SU-DHL-6 (cell line): ENCODE data around the gene SERINC3.
A peak's percentile ranks its signal among the peaks of the same experiment; 100 is the strongest.

Experiments used
- H2AFZ ChIP-seq: fragments of 200-600 bp; sonication (generic); 2 replicates; pipeline ENCODE4 v1.6.1; 2014; ENCODE audit warnings: low read depth, mild to moderate bottlenecking, moderate library complexity, mixed read lengths, antibody characterized with exemption, low read length; ENCODE audit not compliant: severe bottlenecking
- H3F3A ChIP-seq: fragments of 200-600 bp; shearing (Covaris generic); 2 replicates; pipeline ENCODE4 v1.6.0; 2016; ENCODE audit warnings: antibody characterized with exemption, mild to moderate bottlenecking; ENCODE audit not compliant: insufficient read depth
- H3K27ac ChIP-seq: fragments of 200-600 bp; sonication (generic); 2 replicates; pipeline ENCODE4 v1.5.1; 2016; ENCODE audit warnings: low read depth, mild to moderate bottlenecking, low read length, moderate library complexity, mixed read lengths
- H3K27me3 ChIP-seq: fragments of 200-600 bp; sonication (generic), shearing (Covaris generic); 2 replicates; pipeline ENCODE4 v1.6.0; 2014; ENCODE audit warnings: mild to moderate bottlenecking, low read length
- H3K36me3 ChIP-seq: fragments of 200-600 bp; sonication (generic); 2 replicates; pipeline ENCODE4 v1.6.1; 2014; ENCODE audit warnings: mild to moderate bottlenecking, low read length, mixed read lengths
- H3K4me2 ChIP-seq: fragments of 300-600, 200-600 bp; shearing (Covaris generic), sonication (generic); 2 replicates; pipeline ENCODE4 v1.6.0; 2014; ENCODE audit warnings: low read length, low read depth, mild to moderate bottlenecking; ENCODE audit not compliant: poor library complexity, severe bottlenecking
- H3K4me3 ChIP-seq: fragments of 200-600 bp; sonication (generic); 2 replicates; pipeline ENCODE4 v1.5.1; 2014; ENCODE audit warnings: antibody characterized with exemption, low read length, mild to moderate bottlenecking, mixed read lengths; ENCODE audit not compliant: insufficient read depth, poor library complexity, severe bottlenecking
- H3K79me2 ChIP-seq: fragments of 200-600 bp; sonication (generic); 2 replicates; pipeline ENCODE4 v1.6.1; 2014; ENCODE audit warnings: mild to moderate bottlenecking, low read length, moderate library complexity; ENCODE audit not compliant: insufficient read depth
- H3K9ac ChIP-seq: fragments of 200-600 bp; sonication (generic); 2 replicates; pipeline ENCODE4 v1.7.0; 2014; ENCODE audit warnings: mild to moderate bottlenecking, low read length
- H3K9me2 ChIP-seq: fragments of 200-600 bp; sonication (generic); replicated peaks from 2 replicates; pipeline ENCODE4 v1.6.1; 2014; ENCODE audit warnings: low read length; ENCODE audit not compliant: insufficient read depth
- H3K9me3 ChIP-seq: fragments of 200-600 bp; sonication (generic); 2 replicates; pipeline ENCODE4 v1.6.1; 2014; ENCODE audit warnings: low read length, mixed read lengths; ENCODE audit not compliant: insufficient read depth
- H4K20me1 ChIP-seq: fragments of 200-600 bp; sonication (generic); 2 replicates; pipeline ENCODE4 v1.6.1; 2014; ENCODE audit warnings: low read depth, mild to moderate bottlenecking, antibody characterized with exemption, low read length, moderate library complexity, mixed read lengths
- CTCF ChIP-seq: fragments of 200-600 bp; sonication (generic); IDR thresholded peaks from one replicate; pipeline ENCODE4 v1.5.1; 2017; ENCODE audit warnings: antibody characterized with exemption, mild to moderate bottlenecking, low read length, moderate library complexity; ENCODE audit not compliant: insufficient read depth, poor library complexity, severe bottlenecking
- EZH2phosphoT487 ChIP-seq: fragments of 200-600 bp; sonication (generic), shearing (Covaris generic); conservative IDR thresholded peaks from 2 replicates; pipeline ENCODE4 v1.6.1; 2018; ENCODE audit warnings: mild to moderate bottlenecking, antibody characterized with exemption, low read length, moderate library complexity, mixed read lengths

Gene SERINC3

GRCh38 chr20:44520881-44521280 is 989 bp downstream of the SERINC3 start:
- H3F3A ChIP-seq, result no peaks in the 10 kb centered on the region
- no peaks in the 10 kb centered on the region for H3K9me3 ChIP-seq
- no peaks in the 10 kb centered on the region for H3K9me2 ChIP-seq
- H3K27ac ChIP-seq, result no peak overlapping the region
- no peak overlapping the region for H2AFZ ChIP-seq
- peak overlapping the region; percentile 71 for H3K4me2 ChIP-seq
- H3K79me2 ChIP-seq, result peaks cover 58% of the 10 kb centered on the region
- no peaks in the 10 kb centered on the region for H3K36me3 ChIP-seq
- H3K4me3 ChIP-seq, result peak overlapping the region; percentile 73
- no peak for TF ChIP-seq CTCF
- no peak for TF ChIP-seq EZH2phosphoT487
- H3K27me3 ChIP-seq, result no peaks in the 10 kb centered on the region
- H4K20me1 ChIP-seq, result no peaks in the 10 kb centered on the region
- peak overlapping the region; percentile 75 for H3K9ac ChIP-seq

- Histone ChIP-seq H3F3A (no peaks in the 10 kb centered on the region), H3K27me3 (no peaks in the 10 kb centered on the region), H3K27ac (no peak overlapping the region), H2AFZ (no peak overlapping the region), H3K9ac (no peak overlapping the region), H3K79me2 (peaks cover 82% of the 10 kb centered on the region), H3K4me3 (no peak overlapping the region), H4K20me1 (no peaks in the 10 kb centered on the region), H3K4me2 (no peak overlapping the region), H3K9me3 (no peaks in the 10 kb centered on the region), H3K9me2 (no peaks in the 10 kb centered on the region), H3K36me3 (no peaks in the 10 kb centered on the region)
- TF ChIP-seq CTCF (no peak), EZH2phosphoT487 (no peak)
Observed at GRCh38 chr20:44518248-44518647, 3.6 kb downstream of the SERINC3 start.

GRCh38 chr20:44517454-44517853 is 4.4 kb downstream of the SERINC3 start:
- no peak overlapping the region for H2AFZ ChIP-seq
- H3K9me3 ChIP-seq, result no peaks in the 10 kb centered on the region
- H4K20me1 ChIP-seq, result no peaks in the 10 kb centered on the region
- H3K4me3 ChIP-seq, result no peak overlapping the region
- no peaks in the 10 kb centered on the region for H3K36me3 ChIP-seq
- no peaks in the 10 kb centered on the region for H3K27me3 ChIP-seq
- H3K9me2 ChIP-seq, result no peaks in the 10 kb centered on the region
- TF ChIP-seq CTCF (no peak), EZH2phosphoT487 (no peak)
- peaks cover 82% of the 10 kb centered on the region for H3K79me2 ChIP-seq
- H3K27ac ChIP-seq, result no peak overlapping the region
- H3K9ac ChIP-seq, result no peak overlapping the region
- no peak overlapping the region for H3K4me2 ChIP-seq
- H3F3A ChIP-seq, result no peaks in the 10 kb centered on the region

GRCh38 chr20:44516491-44516890 is 5.4 kb downstream of the SERINC3 start:
- Histone ChIP-seq H3K27me3 (no peaks in the 10 kb centered on the region), H3K4me3 (no peak overlapping the region), H3K27ac (no peak overlapping the region), H3K36me3 (no peaks in the 10 kb centered on the region; the same call in 1 of the 2 replicates), H4K20me1 (no peaks in the 10 kb centered on the region), H3F3A (no peaks in the 10 kb centered on the region), H3K4me2 (no peak overlapping the region), H3K79me2 (peaks cover 79% of the 10 kb centered on the region), H3K9me3 (no peaks in the 10 kb centered on the region), H3K9me2 (no peaks in the 10 kb centered on the region), H2AFZ (no peak overlapping the region), H3K9ac (no peak overlapping the region)
- TF ChIP-seq CTCF (no peak), EZH2phosphoT487 (no peak)
